D721Med (cell line): ENCODE data around the gene ACSL6.

Experiments
- DNase-seq: peaks from one replicate; pipeline ENCODE4 v3.0.0; 2011; ENCODE audit warnings: low spot score; ENCODE audit not compliant: insufficient read length
- FAIRE-seq: peaks from 2 replicates; lab custom pipeline; 2011; peaks lifted over from hg19 to GRCh38; lab: Jason Lieb, UNC
- CTCF ChIP-seq: IDR thresholded peaks from 2 replicates; pipeline ENCODE4 v1.5.1; 2012; ENCODE audit warnings: mild to moderate bottlenecking, control low read depth; ENCODE audit not compliant: insufficient read depth; ENCODE audit errors: missing control alignments

Gene ACSL6

GRCh38 chr5:132037353-132037752, 25.9 kb upstream of the ACSL6 start:
- FAIRE-seq (no peak), DNase-seq (no peak)
- TF ChIP-seq CTCF = no peak

- FAIRE-seq (no peak), DNase-seq (no peak)
- TF ChIP-seq CTCF = no peak
These were observed 21.7 kb upstream of the ACSL6 start for GRCh38 chr5:132033122-132033521.

GRCh38 chr5:132032196-132032595, 20.7 kb upstream of the ACSL6 start:
- no peak for TF ChIP-seq CTCF
- FAIRE-seq = no peak
- DNase-seq = no peak

GRCh38 chr5:132030610-132031009, 19.2 kb upstream of the ACSL6 start:
- FAIRE-seq = no peak
- DNase-seq = no peak
- TF ChIP-seq CTCF = no peak

- TF ChIP-seq CTCF = no peak
- FAIRE-seq (no peak), DNase-seq (no peak)
These were observed 18.3 kb upstream of the ACSL6 start for GRCh38 chr5:132029609-132030330.

GRCh38 chr5:132027027-132027426, 15.6 kb upstream of the ACSL6 start:
- TF ChIP-seq CTCF = no peak
- no peak for DNase-seq
- no peak for FAIRE-seq

GRCh38 chr5:132026516-132027008, 15.1 kb upstream of the ACSL6 start:
- FAIRE-seq = no peak
- no peak for TF ChIP-seq CTCF
- no peak for DNase-seq
